Suprapubic skin (tissue), 4 donors: ENCODE measurements around the gene VMA21.

Experiments
- CTCF ChIP-seq, 2 donors: fragments of 200-600 bp in 1 of 2; fragments of 450-650 bp in 1 of 2; sonication (generic) in 1 of 2; IDR thresholded peaks; one replicate each; pipeline ENCODE4 v1.5.1; 2016 to 2019; ENCODE audit warnings: antibody characterized with exemption in 2 of 2, mild to moderate bottlenecking in 1 of 2, moderate library complexity in 1 of 2
- EP300 ChIP-seq: sonication (generic); formaldehyde crosslinking; IDR thresholded peaks from one replicate; pipeline ENCODE4 v1.6.1; 2017; ENCODE audit warnings: antibody characterized with exemption
- POLR2A ChIP-seq, 2 donors: fragments of 450-650 bp; IDR thresholded peaks; one replicate each; pipeline ENCODE4 v1.6.1; 2017; ENCODE audit warnings: antibody characterized with exemption in 2 of 2, mild to moderate bottlenecking in 2 of 2, moderate library complexity in 2 of 2
- POLR2AphosphoS5 ChIP-seq, 3 donors: sonication (generic); formaldehyde crosslinking; IDR thresholded peaks; one replicate each; pipeline ENCODE4 v1.6.1; 2017; ENCODE audit warnings: antibody characterized with exemption in 3 of 3

DNA sequence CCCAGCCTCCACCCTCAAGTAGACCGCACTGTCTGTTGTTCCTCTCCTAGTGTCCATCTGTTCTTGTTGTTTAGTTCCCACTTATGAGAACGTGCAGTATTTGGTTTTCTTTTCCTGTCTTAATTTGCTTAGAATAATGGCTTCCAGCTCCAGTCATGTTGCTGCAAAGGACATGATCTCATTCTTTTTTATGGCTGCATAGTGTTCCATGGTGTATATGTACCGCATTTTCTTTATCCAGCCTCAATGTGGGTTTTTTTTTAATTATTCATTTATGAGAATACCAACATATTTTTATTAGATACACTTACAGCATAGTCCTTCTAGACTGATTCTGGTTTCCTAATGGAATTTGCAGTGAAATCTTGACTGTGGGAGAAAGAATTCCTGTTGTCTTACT, 1.3 kb downstream of the VMA21 start:
- TF ChIP-seq EP300 (no peak), CTCF (IDR thresholded peaks at IDR 0.05) (no peak), POLR2A (IDR thresholded peaks at IDR 0.05) (no peak), POLR2AphosphoS5 (IDR thresholded peaks at IDR 0.05) (no peak)
